ENCODE data around the gene SYNE1. TPM values are rescaled to one million over a fixed set of nuclear protein-coding genes. Genes with fewer than 3 reads are reported as not detected.

SYNE1 gene
- total RNA-seq, 1 donor: 101 TPM

DNA sequence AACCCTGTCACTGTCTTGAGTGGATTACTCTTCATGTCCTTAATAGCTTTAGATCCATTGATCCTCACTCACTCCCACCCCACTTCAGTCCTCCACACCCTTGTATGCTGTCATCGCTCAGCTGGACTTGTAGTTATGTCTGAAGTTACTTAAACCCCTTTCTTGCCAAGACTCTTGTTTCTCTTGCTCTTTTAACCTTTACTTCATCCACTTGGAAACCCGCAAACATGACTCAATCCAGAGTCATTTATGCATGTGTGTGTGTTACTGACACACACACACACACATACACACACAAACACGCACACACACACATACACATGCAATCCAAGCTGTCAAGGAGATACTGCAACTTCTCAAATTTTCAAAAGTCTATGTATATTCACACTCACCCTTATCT lies 341.8 kb downstream of the SYNE1 start:
- peak; percentile 94 for DNase-seq (ENCODE audit: low read depth)
- H3K4me3 ChIP-seq (ENCODE audit: low read depth, low read length): no peak overlapping the region
- TF ChIP-seq, protein P1, sequence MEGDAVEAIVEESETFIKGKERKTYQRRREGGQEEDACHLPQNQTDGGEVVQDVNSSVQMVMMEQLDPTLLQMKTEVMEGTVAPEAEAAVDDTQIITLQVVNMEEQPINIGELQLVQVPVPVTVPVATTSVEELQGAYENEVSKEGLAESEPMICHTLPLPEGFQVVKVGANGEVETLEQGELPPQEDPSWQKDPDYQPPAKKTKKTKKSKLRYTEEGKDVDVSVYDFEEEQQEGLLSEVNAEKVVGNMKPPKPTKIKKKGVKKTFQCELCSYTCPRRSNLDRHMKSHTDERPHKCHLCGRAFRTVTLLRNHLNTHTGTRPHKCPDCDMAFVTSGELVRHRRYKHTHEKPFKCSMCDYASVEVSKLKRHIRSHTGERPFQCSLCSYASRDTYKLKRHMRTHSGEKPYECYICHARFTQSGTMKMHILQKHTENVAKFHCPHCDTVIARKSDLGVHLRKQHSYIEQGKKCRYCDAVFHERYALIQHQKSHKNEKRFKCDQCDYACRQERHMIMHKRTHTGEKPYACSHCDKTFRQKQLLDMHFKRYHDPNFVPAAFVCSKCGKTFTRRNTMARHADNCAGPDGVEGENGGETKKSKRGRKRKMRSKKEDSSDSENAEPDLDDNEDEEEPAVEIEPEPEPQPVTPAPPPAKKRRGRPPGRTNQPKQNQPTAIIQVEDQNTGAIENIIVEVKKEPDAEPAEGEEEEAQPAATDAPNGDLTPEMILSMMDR (IDR thresholded peaks at IDR 0.05; ENCODE audit: insufficient read depth, low read depth, low read length): no peak

DNA sequence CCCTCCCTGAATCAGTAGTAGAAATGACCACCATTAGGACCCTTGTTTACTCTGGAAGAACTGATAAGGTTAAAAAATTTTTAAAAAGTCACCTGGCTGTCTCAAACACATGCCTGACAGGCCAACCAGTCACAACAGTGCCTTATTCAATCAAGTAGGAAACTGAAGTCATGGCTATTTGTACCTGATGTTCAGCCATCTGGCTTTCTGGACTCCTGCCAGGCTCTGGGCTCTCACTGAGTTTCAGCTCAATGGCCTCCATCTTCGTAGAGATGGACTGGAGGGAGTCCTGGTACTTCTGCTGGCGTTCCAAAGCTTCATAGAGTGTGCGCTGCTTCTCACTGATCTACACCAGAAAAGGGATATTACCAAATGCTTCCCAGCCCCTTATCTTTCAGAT lies 343.8 kb downstream of the SYNE1 start:
- DNase-seq (ENCODE audit: low read depth): no peak
- no peak overlapping the region for H3K4me3 ChIP-seq (ENCODE audit: low read depth, low read length)
- TF ChIP-seq, protein P1 (IDR thresholded peaks at IDR 0.05; ENCODE audit: insufficient read depth, low read depth, low read length): no peak

DNA sequence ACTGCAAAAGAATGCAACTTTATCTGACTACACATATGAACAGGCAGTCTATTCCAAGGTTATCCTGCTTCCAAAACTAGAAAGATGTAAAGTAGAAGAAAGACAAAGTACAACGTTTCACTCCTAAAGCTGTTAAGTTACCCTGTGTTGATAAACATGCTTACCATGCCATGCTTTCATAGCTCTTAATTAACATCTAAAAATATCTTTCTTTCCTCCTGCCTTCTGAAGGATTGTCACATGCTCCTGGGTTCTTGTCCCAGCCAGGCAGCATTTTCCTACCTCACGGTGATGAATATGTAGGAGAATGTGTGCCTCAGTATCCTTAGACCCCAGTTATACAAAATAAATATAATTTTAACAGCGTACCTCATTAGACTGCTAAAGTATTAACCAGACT lies 344.6 kb downstream of the SYNE1 start:
- DNase-seq (ENCODE audit: low read depth): no peak
- TF ChIP-seq, protein P1 (IDR thresholded peaks at IDR 0.05; ENCODE audit: insufficient read depth, low read depth, low read length): no peak
- no peak overlapping the region for H3K4me3 ChIP-seq (ENCODE audit: low read depth, low read length)

DNA sequence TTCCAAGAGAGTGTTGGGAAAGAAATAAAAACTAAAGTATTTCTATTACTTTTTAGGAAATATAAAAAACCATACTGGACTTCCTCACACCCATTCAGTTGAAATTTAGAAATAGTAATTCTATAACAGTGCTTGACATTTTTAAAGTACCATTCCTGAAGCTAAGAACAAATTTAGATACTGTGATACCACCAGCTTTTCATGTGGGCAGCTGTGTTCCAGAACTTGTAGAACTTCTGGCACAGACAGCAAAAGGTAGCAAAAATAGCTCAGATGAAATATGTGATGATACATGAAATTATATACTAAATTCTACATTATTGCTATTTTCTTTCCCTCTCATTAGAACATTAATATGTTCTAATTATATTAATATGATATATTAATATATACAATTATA lies 346.5 kb downstream of the SYNE1 start:
- TF ChIP-seq, protein P1 (IDR thresholded peaks at IDR 0.05; ENCODE audit: insufficient read depth, low read depth, low read length): no peak
- DNase-seq (ENCODE audit: low read depth): no peak
- H3K4me3 ChIP-seq (ENCODE audit: low read depth, low read length): no peak overlapping the region

DNA sequence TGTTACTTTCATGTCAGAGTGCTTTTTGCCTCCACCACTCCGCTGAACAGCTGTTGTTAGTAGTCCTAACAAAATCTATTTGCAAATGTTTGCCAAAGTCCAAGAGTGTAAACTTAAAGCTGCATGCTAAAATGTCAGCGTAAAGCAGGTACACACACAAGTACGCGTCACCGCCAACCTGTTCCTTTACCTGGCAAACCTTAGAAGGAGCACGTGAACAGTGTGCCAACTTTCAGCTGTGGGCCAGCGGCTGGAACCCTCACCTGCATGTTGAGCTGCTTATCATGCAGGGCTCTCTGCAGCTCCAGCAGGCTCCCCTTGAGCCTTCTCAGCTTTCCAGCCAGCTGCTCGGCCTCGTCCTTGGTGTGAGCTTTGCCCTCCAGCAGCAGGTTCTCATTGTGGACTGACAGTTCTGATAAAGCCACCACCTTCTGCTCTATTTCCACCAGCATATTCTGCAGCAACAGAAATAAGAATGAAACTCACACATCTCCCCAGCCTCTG lies 359.3 kb downstream of the SYNE1 start:
- TF ChIP-seq, protein P1 (IDR thresholded peaks at IDR 0.05; ENCODE audit: insufficient read depth, low read depth, low read length): no peak
- no peak for DNase-seq (ENCODE audit: low read depth)
- H3K4me3 ChIP-seq (ENCODE audit: low read depth, low read length): no peak overlapping the region

DNA sequence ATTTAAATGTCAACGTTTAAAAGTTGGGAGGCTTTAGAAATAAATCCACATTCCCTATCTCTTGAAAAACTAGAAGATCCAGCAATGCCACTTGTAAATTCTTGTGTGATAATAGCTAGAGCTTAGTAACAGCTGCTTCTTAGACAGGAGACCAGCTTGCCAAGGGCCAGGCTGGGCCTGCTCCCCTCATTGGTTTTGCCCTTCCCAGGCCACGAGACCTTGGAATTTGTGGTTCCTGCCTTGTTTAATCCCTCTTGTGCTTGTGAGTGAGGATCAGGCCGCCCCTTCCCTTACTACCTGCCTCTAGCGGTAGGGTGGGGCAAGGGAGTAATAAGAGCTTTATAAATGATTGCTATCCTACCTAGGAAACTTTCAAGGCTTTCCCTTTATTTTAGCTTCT lies 363.5 kb downstream of the SYNE1 start:
- H3K4me3 ChIP-seq (ENCODE audit: low read depth, low read length): no peak overlapping the region
- TF ChIP-seq, protein P1 (IDR thresholded peaks at IDR 0.05; ENCODE audit: insufficient read depth, low read depth, low read length): peak; percentile 49
- peak; percentile 86 for DNase-seq (ENCODE audit: low read depth)

DNA sequence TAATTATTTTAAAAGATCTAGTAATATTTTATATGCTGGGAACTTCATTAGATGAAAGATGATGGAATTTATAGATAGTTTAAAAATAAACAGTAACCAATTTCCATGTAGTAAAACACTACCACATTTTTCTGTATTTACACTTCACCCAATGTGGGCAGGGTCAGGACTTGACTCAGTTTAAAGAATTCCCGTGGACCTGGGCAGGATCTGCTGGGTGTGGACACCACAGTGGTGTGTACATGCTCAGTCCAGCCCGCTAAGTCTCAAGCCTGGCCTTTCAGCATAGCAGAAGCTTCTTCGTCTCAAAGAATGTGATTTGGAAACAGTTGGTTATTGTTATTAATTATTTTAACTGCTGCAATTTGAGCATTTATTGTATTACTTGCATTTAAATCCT lies 364.2 kb downstream of the SYNE1 start:
- TF ChIP-seq, protein P1 (IDR thresholded peaks at IDR 0.05; ENCODE audit: insufficient read depth, low read depth, low read length): no peak
- H3K4me3 ChIP-seq (ENCODE audit: low read depth, low read length): no peak overlapping the region
- peak; percentile 84 for DNase-seq (ENCODE audit: low read depth)

Data from fibroblast of villous mesenchyme (primary cell).